Coronary artery (tissue), 2 donors: Measurements from ENCODE around the gene GNAO1.

Source experiments
- DNase-seq: peaks from one replicate; pipeline ENCODE4 v3.0.0-alpha.2; 2017; ENCODE audit warnings: low spot score
- H3K27ac ChIP-seq, 2 donors: fragments of 200-600 bp; sonication (generic); one replicate each; pipeline ENCODE4 v1.5.1; 2016 to 2019
- H3K4me3 ChIP-seq: fragments of 200-600 bp; sonication (generic); 2 replicates; pipeline ENCODE4 v1.5.1; 2016; ENCODE audit warnings: mild to moderate bottlenecking, moderate library complexity
- CTCF ChIP-seq: fragments of 200-600 bp; sonication (generic); IDR thresholded peaks from one replicate; pipeline ENCODE4 v1.5.1; 2019; ENCODE audit warnings: antibody characterized with exemption

Gene GNAO1

GRCh38 chr16:56275076-56275475 is 83.8 kb downstream of the GNAO1 start:
- TF ChIP-seq CTCF: no peak
- no peak for DNase-seq
- Histone ChIP-seq H3K27ac (no peak overlapping the region), H3K4me3 (no peak overlapping the region)

GRCh38 chr16:56275801-56276200 is 84.5 kb downstream of the GNAO1 start:
- H3K4me3 ChIP-seq: no peak overlapping the region
- DNase-seq: no peak
- TF ChIP-seq CTCF: no peak
- no peak overlapping the region for H3K27ac ChIP-seq

- no peak for DNase-seq
- no peak for TF ChIP-seq CTCF
- no peak overlapping the region for H3K4me3 ChIP-seq
- H3K27ac ChIP-seq: no peak overlapping the region
Observed at GRCh38 chr16:56277075-56277474, 85.8 kb downstream of the GNAO1 start.

- no peak for TF ChIP-seq CTCF
- DNase-seq: no peak
- Histone ChIP-seq H3K27ac (no peak overlapping the region), H3K4me3 (no peak overlapping the region)
Observed at GRCh38 chr16:56278196-56278855, 87.0 kb downstream of the GNAO1 start.

- no peak for TF ChIP-seq CTCF
- Histone ChIP-seq H3K4me3 (no peak overlapping the region), H3K27ac (no peak overlapping the region)
- no peak for DNase-seq
Observed at GRCh38 chr16:56279132-56279531, 87.8 kb downstream of the GNAO1 start.

DNA sequence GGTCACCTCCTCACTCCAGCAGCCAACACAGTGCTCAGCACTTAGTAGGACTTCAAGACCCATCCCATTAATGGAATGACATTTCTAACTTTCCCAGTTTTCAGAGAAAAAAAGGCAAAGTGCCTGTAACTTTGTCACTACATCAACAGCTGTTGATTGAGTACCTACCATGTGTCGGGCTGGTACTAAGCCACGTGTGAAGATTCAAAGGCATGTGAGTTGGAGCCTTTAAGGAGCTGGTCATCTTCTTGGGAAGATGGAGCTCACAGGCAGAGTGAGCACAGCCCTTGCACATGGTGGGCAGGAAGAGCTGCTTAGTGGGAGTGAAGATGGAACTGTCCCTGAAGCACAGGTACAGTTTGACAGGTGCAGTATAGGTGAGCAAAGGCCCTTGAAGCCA is 88.6 kb downstream of the GNAO1 start:
- Histone ChIP-seq H3K4me3 (no peak overlapping the region), H3K27ac (no peak overlapping the region)
- no peak for TF ChIP-seq CTCF
- no peak for DNase-seq

DNA sequence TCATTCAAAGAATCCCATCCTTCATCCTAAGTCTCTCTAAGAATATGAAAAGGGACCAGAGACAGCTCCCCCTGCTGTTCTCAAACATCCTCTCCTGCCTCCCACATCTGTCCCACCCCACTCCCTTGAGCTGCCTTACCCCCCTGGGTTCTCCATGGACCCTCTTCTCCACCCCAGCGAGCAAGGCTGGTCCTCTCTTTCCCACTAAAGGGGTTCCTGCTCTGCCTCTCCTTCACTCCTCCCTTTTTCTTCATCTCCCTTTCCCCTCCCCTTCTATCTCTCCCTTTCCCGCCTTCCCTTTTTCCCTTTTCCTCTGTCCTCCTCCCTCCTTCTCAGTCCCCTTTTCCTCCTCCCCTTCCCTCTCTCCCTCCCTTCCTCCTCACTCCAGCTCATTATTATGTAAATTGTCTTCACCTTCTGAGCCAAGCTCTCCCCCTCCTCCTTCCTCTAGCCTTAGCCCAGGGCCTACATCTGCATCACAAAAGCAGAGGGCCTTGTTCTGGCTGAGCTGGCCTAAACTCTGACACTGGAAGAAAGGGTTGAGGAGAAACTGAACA is 90.0 kb downstream of the GNAO1 start:
- H3K4me3 ChIP-seq: no peak overlapping the region
- DNase-seq: no peak
- no peak for TF ChIP-seq CTCF
- no peak overlapping the region for H3K27ac ChIP-seq
